SK-N-SH (cell line): Measurements from ENCODE around the gene WDR90.

Source experiments
- EZH2phosphoT487 ChIP-seq: fragments of 200-600 bp; sonication (generic); IDR thresholded peaks from 2 replicates; pipeline ENCODE4 v1.6.1; 2017; ENCODE audit warnings: low read depth, mixed run types, mild to moderate bottlenecking, antibody characterized with exemption, moderate library complexity, borderline replicate concordance
- JUND ChIP-seq: IDR thresholded peaks from 2 replicates; pipeline ENCODE4 v1.4.0; 2012
- RAD21 ChIP-seq: IDR thresholded peaks from 2 replicates; pipeline ENCODE4 v1.6.1; 2012; ENCODE audit warnings: mild to moderate bottlenecking, low read length
- RCOR1 ChIP-seq: fragments of 150-350 bp; IDR thresholded peaks from 2 replicates; pipeline ENCODE4 v1.6.1; 2017; ENCODE audit warnings: antibody characterized with exemption, low read length
- RXRA ChIP-seq: IDR thresholded peaks from 2 replicates; pipeline ENCODE4 v1.4.0; 2012; ENCODE audit warnings: low read depth, mild to moderate bottlenecking, borderline replicate concordance
- TEAD4 ChIP-seq: IDR thresholded peaks from 2 replicates; pipeline ENCODE4 v1.4.0; 2012; ENCODE audit warnings: mild to moderate bottlenecking, borderline replicate concordance; ENCODE audit not compliant: insufficient read depth
- YY1 ChIP-seq: IDR thresholded peaks from 2 replicates; pipeline ENCODE4 v1.4.0; 2012; ENCODE audit warnings: low read depth, mild to moderate bottlenecking
- TF ChIP-seq, protein P1 (sequence below): IDR thresholded peaks from 2 replicates; pipeline ENCODE4 v1.4.0; 2012; ENCODE audit warnings: low read depth
- TF ChIP-seq, protein P2 (sequence below): fragments of 200-600 bp; sonication (generic); IDR thresholded peaks from 2 replicates; pipeline ENCODE4 v1.6.1; 2017; ENCODE audit warnings: antibody characterized with exemption, mild to moderate bottlenecking, moderate library complexity

DNA sequence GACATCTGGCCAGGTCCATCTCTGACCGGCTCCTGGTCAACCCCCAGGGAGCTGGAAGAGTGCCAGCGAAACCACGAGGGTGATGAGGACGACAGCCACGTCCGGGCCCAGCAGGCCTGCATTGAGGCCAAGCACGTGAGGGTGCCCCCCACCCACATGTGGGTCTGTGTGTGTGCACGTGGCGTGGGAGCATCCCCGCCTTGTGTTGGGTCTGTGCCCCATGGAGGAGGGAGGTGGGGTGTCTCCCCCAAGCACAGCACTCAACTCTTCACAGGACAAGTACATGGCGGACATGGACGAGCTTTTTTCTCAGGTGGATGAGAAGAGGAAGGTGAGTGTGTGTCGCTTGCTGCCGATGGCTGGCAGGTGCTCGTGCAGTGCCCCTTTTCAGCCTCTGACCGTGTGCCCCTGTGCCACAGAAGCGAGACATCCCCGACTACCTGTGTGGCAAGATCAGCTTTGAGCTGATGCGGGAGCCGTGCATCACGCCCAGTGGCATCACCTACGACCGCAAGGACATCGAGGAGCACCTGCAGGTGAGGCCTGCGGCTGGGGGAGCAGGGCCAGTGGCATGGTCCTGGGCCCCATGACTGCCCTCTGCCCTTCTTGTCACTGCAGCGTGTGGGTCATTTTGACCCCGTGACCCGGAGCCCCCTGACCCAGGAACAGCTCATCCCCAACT, 32.7 kb downstream of the WDR90 start:
- TF ChIP-seq RXRA (no peak), YY1 (no peak), RCOR1 (no peak), JUND (0 out of 2 replicates have a peak, but pooled peaks have one; percentile 3), RAD21 (no peak), EZH2phosphoT487 (no peak), TEAD4 (no peak)
- TF ChIP-seq, protein P1, sequence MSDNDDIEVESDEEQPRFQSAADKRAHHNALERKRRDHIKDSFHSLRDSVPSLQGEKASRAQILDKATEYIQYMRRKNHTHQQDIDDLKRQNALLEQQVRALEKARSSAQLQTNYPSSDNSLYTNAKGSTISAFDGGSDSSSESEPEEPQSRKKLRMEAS = peak; percentile 38; the same call in 1 of the 2 replicates
- TF ChIP-seq, protein P2, sequence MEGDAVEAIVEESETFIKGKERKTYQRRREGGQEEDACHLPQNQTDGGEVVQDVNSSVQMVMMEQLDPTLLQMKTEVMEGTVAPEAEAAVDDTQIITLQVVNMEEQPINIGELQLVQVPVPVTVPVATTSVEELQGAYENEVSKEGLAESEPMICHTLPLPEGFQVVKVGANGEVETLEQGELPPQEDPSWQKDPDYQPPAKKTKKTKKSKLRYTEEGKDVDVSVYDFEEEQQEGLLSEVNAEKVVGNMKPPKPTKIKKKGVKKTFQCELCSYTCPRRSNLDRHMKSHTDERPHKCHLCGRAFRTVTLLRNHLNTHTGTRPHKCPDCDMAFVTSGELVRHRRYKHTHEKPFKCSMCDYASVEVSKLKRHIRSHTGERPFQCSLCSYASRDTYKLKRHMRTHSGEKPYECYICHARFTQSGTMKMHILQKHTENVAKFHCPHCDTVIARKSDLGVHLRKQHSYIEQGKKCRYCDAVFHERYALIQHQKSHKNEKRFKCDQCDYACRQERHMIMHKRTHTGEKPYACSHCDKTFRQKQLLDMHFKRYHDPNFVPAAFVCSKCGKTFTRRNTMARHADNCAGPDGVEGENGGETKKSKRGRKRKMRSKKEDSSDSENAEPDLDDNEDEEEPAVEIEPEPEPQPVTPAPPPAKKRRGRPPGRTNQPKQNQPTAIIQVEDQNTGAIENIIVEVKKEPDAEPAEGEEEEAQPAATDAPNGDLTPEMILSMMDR = no peak
